GM19455 (cell line): Measurements from ENCODE around the gene BRMS1.
A peak's percentile ranks its signal among the peaks of the same experiment; 100 is the strongest.
"Not testable (repeated sequence)": the region's sequence is repeated elsewhere in the genome, so short reads cannot be mapped to it uniquely, and the experiment has no call there.

Source experiments
- ATAC-seq: cut with Tn5 transposase; IDR thresholded peaks from one replicate; pipeline ENCODE4 v1.9.1; 2021; ENCODE audit not compliant: unreplicated experiment

The BRMS1 gene

GRCh38 chr11:66326261-66327111, 18.4 kb downstream of the BRMS1 start:
- no peak for ATAC-seq

GRCh38 chr11:66325263-66325671, 19.6 kb downstream of the BRMS1 start:
- ATAC-seq = no peak

- ATAC-seq = no peak
Measured at GRCh38 chr11:66324664-66325063, 20.2 kb downstream of the BRMS1 start.

GRCh38 chr11:66323684-66324083, 21.2 kb downstream of the BRMS1 start:
- no peak for ATAC-seq

GRCh38 chr11:66322732-66323427, 22.0 kb downstream of the BRMS1 start:
- ATAC-seq = no peak

GRCh38 chr11:66321606-66322005, 23.3 kb downstream of the BRMS1 start:
- ATAC-seq = no peak

- ATAC-seq = not testable (repeated sequence)
Measured at GRCh38 chr11:66320748-66321147, 24.2 kb downstream of the BRMS1 start.

GRCh38 chr11:66320289-66320688, 24.6 kb downstream of the BRMS1 start:
- not testable (repeated sequence) for ATAC-seq

GRCh38 chr11:66318600-66318970, 26.3 kb downstream of the BRMS1 start:
- ATAC-seq = no peak

GRCh38 chr11:66317723-66318599, 26.9 kb downstream of the BRMS1 start:
- ATAC-seq = no peak

GRCh38 chr11:66317322-66317722, 27.6 kb downstream of the BRMS1 start:
- ATAC-seq = no peak

GRCh38 chr11:66316849-66317251, 28.1 kb downstream of the BRMS1 start, which contains the start of gene CD248:
TSS of gene CD248 (minus strand) at chr11:66317044. CDS start at chr11:66317027, 17 bp downstream.
- ATAC-seq = no peak

- ATAC-seq = no peak
Measured at GRCh38 chr11:66315921-66316811, 28.7 kb downstream of the BRMS1 start.

GRCh38 chr11:66315498-66315885, 29.4 kb downstream of the BRMS1 start:
- ATAC-seq = no peak

GRCh38 chr11:66314561-66315497, 30.1 kb downstream of the BRMS1 start:
- ATAC-seq = no peak

GRCh38 chr11:66314186-66314501, 30.8 kb downstream of the BRMS1 start:
- no peak for ATAC-seq

- ATAC-seq = no peak
Measured at GRCh38 chr11:66313321-66314185, 31.4 kb downstream of the BRMS1 start.

- peak; percentile 47 for ATAC-seq
Measured at GRCh38 chr11:66312549-66313320, 32.2 kb downstream of the BRMS1 start.
